ENCODE results near the gene GALNT13.

The GALNT13 gene

GRCh38 chr2:153963256-153963655, 91.5 kb downstream of the GALNT13 start:
- TF ChIP-seq POLR2AphosphoS5 (IDR thresholded peaks at IDR 0.05; ENCODE audit: low read depth, low read length) (no peak), FOXP2 (optimal IDR thresholded peaks at IDR 0.05; ENCODE audit: borderline replicate concordance, extremely low read depth, extremely low read length, insufficient read depth) (no peak), SIN3A (IDR thresholded peaks at IDR 0.05; ENCODE audit: borderline replicate concordance, insufficient read depth, low read length) (no peak), TAF1 (IDR thresholded peaks at IDR 0.05; ENCODE audit: borderline replicate concordance, insufficient read depth, low read length) (no peak), REST (IDR thresholded peaks at IDR 0.05; ENCODE audit: insufficient read depth in 1 of 2, low read depth in 2 of 2, low read length in 2 of 2) (no peak)

GRCh38 chr2:153967248-153967973, 95.7 kb downstream of the GALNT13 start:
- TF ChIP-seq FOXP2 (optimal IDR thresholded peaks at IDR 0.05; ENCODE audit: borderline replicate concordance, extremely low read depth, extremely low read length, insufficient read depth) (no peak), POLR2AphosphoS5 (IDR thresholded peaks at IDR 0.05; ENCODE audit: low read depth, low read length) (no peak)

- TF ChIP-seq POLR2AphosphoS5 (IDR thresholded peaks at IDR 0.05; ENCODE audit: low read depth, low read length) (no peak), SIN3A (IDR thresholded peaks at IDR 0.05; ENCODE audit: borderline replicate concordance, insufficient read depth, low read length) (no peak), REST (IDR thresholded peaks at IDR 0.05; ENCODE audit: insufficient read depth in 1 of 2, low read depth in 2 of 2, low read length in 2 of 2) (no peak), TAF1 (IDR thresholded peaks at IDR 0.05; ENCODE audit: borderline replicate concordance, insufficient read depth, low read length) (no peak), FOXP2 (optimal IDR thresholded peaks at IDR 0.05; ENCODE audit: borderline replicate concordance, extremely low read depth, extremely low read length, insufficient read depth) (no peak)
Measured at GRCh38 chr2:153971250-153971649, 99.5 kb downstream of the GALNT13 start.

- TF ChIP-seq FOXP2 (optimal IDR thresholded peaks at IDR 0.05; ENCODE audit: borderline replicate concordance, extremely low read depth, extremely low read length, insufficient read depth), result no peak
Measured at GRCh38 chr2:153971855-153972254, 100.1 kb downstream of the GALNT13 start.

GRCh38 chr2:153972412-153972811, 100.7 kb downstream of the GALNT13 start:
- TF ChIP-seq FOXP2 (optimal IDR thresholded peaks at IDR 0.05; ENCODE audit: borderline replicate concordance, extremely low read depth, extremely low read length, insufficient read depth) (no peak), SIN3A (IDR thresholded peaks at IDR 0.05; ENCODE audit: borderline replicate concordance, insufficient read depth, low read length) (no peak), POLR2AphosphoS5 (IDR thresholded peaks at IDR 0.05; ENCODE audit: low read depth, low read length) (no peak)

- TF ChIP-seq FOXP2 (optimal IDR thresholded peaks at IDR 0.05; ENCODE audit: borderline replicate concordance, extremely low read depth, extremely low read length, insufficient read depth) (no peak), TAF1 (IDR thresholded peaks at IDR 0.05; ENCODE audit: borderline replicate concordance, insufficient read depth, low read length) (no peak), SIN3A (IDR thresholded peaks at IDR 0.05; ENCODE audit: borderline replicate concordance, insufficient read depth, low read length) (no peak), REST (IDR thresholded peaks at IDR 0.05; ENCODE audit: insufficient read depth in 1 of 2, low read depth in 2 of 2, low read length in 2 of 2) (no peak), POLR2AphosphoS5 (IDR thresholded peaks at IDR 0.05; ENCODE audit: low read depth, low read length) (no peak)
Measured at GRCh38 chr2:153986488-153987229, 114.9 kb downstream of the GALNT13 start.

Measured in PFSK-1 (cell line).